Esophagus (tissue), 2 donors: Measurements from ENCODE around the gene COL4A1. TPM values are rescaled to one million over a fixed set of nuclear protein-coding genes. Genes with fewer than 3 reads are reported as not detected.

Experiments
- H3K27ac ChIP-seq, 2 donors: one replicate each; pipeline ENCODE4 v1.5.1; 2013; ENCODE audit warnings: low read depth in 2 of 2, mild to moderate bottlenecking in 2 of 2, inconsistent platforms in 1 of 2, low read length in 1 of 2, moderate library complexity in 1 of 2
- H3K27me3 ChIP-seq, 2 donors: one replicate each; pipeline ENCODE4 v1.6.1; 2013; ENCODE audit warnings: low read length in 2 of 2, control low read depth in 1 of 2, mild to moderate bottlenecking in 1 of 2; ENCODE audit not compliant: insufficient read depth in 2 of 2, control insufficient read depth in 1 of 2
- H3K36me3 ChIP-seq, 2 donors: one replicate each; pipeline ENCODE4 v1.6.1; 2013; ENCODE audit warnings: low read length in 1 of 2; ENCODE audit not compliant: control insufficient read depth in 2 of 2, insufficient read depth in 2 of 2
- H3K4me1 ChIP-seq, 2 donors: one replicate each; pipeline ENCODE4 v1.6.1; 2013; ENCODE audit warnings: low read length in 1 of 2; ENCODE audit not compliant: control insufficient read depth in 2 of 2, insufficient read depth in 2 of 2
- H3K4me3 ChIP-seq, 2 donors: one replicate each; pipeline ENCODE4 v1.5.1; 2013; ENCODE audit warnings: low read length in 2 of 2, mild to moderate bottlenecking in 2 of 2, low read depth in 1 of 2, moderate library complexity in 1 of 2
- H3K9me3 ChIP-seq, 2 donors: one replicate each; pipeline ENCODE4 v1.6.1; 2013; ENCODE audit warnings: mild to moderate bottlenecking in 2 of 2, low read depth in 1 of 2, low read length in 1 of 2, moderate library complexity in 1 of 2; ENCODE audit not compliant: control insufficient read depth in 2 of 2, insufficient read depth in 1 of 2
- WGBS, 2 donors: extraction: QIAGEN DNeasy Blood & Tissue Kit; methylation state at CpG; one replicate each; pipeline ENCODE4 v1.1.7; 2013; 5-methylcytosine and 5-hydroxymethylcytosine counted together
- polyA plus RNA-seq, 2 donors: library from polyadenylated mRNA; stranded (reverse); fragments of 200-250 nt; gene quantifications; one replicate each; pipeline ENCODE4 v1.2.3, GENCODE V29; 2013
- donor health status: healthy with polysubstance abuse.
- donor health status: Bipolar disorder and iron deficiency.

The COL4A1 gene
- polyA plus RNA-seq, 2 donors: 10.4 to 23.7 TPM

GRCh38 chr13:110176431-110176830 is 130.5 kb downstream of the COL4A1 start:
- Histone ChIP-seq H3K4me1 (no peaks in the 10 kb centered on the region), H3K27me3 (no peaks in the 10 kb centered on the region), H3K4me3 (no peak overlapping the region), H3K27ac (no peak overlapping the region), H3K36me3 (peaks cover 0 to 4% of the 10 kb centered on the region in 2 donors), H3K9me3 (peaks cover 4 to 5% of the 10 kb centered on the region in 2 donors)
- 91% methylated on average over 7 of the region's 7 CpGs for WGBS, 2 donors

GRCh38 chr13:110173247-110173818 is 133.6 kb downstream of the COL4A1 start:
- Histone ChIP-seq H3K27me3 (no peaks in the 10 kb centered on the region), H3K27ac (no peak overlapping the region), H3K4me3 (no peak overlapping the region), H3K36me3 (peaks cover 0 to 4% of the 10 kb centered on the region in 2 donors), H3K4me1 (no peaks in the 10 kb centered on the region), H3K9me3 (peaks cover 4 to 5% of the 10 kb centered on the region in 2 donors)

- H3K9me3 ChIP-seq: peaks cover 4 to 5% of the 10 kb centered on the region in 2 donors
- no peak overlapping the region for H3K4me3 ChIP-seq
- WGBS, 2 donors: 77 to 79% methylated on average over 9 of the region's 9 CpGs
- no peaks in the 10 kb centered on the region for H3K4me1 ChIP-seq
- H3K36me3 ChIP-seq: peaks cover 0 to 4% of the 10 kb centered on the region in 2 donors
- no peak overlapping the region for H3K27ac ChIP-seq
- no peaks in the 10 kb centered on the region for H3K27me3 ChIP-seq
These were observed 136.1 kb downstream of the COL4A1 start for GRCh38 chr13:110170882-110171281.

- Histone ChIP-seq H3K4me3 (no peak overlapping the region), H3K36me3 (peaks cover 0 to 4% of the 10 kb centered on the region in 2 donors), H3K4me1 (no peaks in the 10 kb centered on the region), H3K27me3 (no peaks in the 10 kb centered on the region), H3K27ac (no peak overlapping the region), H3K9me3 (peaks cover 4 to 5% of the 10 kb centered on the region in 2 donors)
- 83 to 88% methylated on average over 20 of the region's 20 CpGs for WGBS, 2 donors
These were observed 136.8 kb downstream of the COL4A1 start for GRCh38 chr13:110170020-110170790.

- Histone ChIP-seq H3K4me3 (no peak overlapping the region), H3K27ac (no peak overlapping the region), H3K9me3 (peaks cover 4 to 5% of the 10 kb centered on the region in 2 donors), H3K27me3 (no peaks in the 10 kb centered on the region), H3K4me1 (no peaks in the 10 kb centered on the region), H3K36me3 (peaks cover 0 to 4% of the 10 kb centered on the region in 2 donors)
- WGBS, 2 donors: 47 to 58% methylated on average over 4 of the region's 4 CpGs
These were observed 137.7 kb downstream of the COL4A1 start for GRCh38 chr13:110168999-110169933.

- Histone ChIP-seq H3K4me1 (no peaks in the 10 kb centered on the region), H3K27ac (no peak overlapping the region), H3K9me3 (no peaks in the 10 kb centered on the region), H3K27me3 (no peaks in the 10 kb centered on the region), H3K4me3 (no peak overlapping the region), H3K36me3 (peaks cover 0 to 3% of the 10 kb centered on the region in 2 donors)
- WGBS, 2 donors: 51 to 61% methylated on average over 4 of the region's 4 CpGs
These were observed 140.4 kb downstream of the COL4A1 start for GRCh38 chr13:110166598-110166997.

- 85 to 86% methylated on average over 8 of the region's 8 CpGs for WGBS, 2 donors
- peaks cover 0 to 3% of the 10 kb centered on the region in 2 donors for H3K36me3 ChIP-seq
- no peaks in the 10 kb centered on the region for H3K9me3 ChIP-seq
- H3K27ac ChIP-seq: no peak overlapping the region
- no peak overlapping the region for H3K4me3 ChIP-seq
- H3K4me1 ChIP-seq: no peaks in the 10 kb centered on the region
- no peaks in the 10 kb centered on the region for H3K27me3 ChIP-seq
These were observed 142.3 kb downstream of the COL4A1 start for GRCh38 chr13:110164706-110165105.

GRCh38 chr13:110162866-110163658 is 143.9 kb downstream of the COL4A1 start:
- H3K4me1 ChIP-seq: no peaks in the 10 kb centered on the region
- no peak overlapping the region for H3K27ac ChIP-seq
- H3K36me3 ChIP-seq: peaks cover 0 to 3% of the 10 kb centered on the region in 2 donors
- H3K27me3 ChIP-seq: no peaks in the 10 kb centered on the region
- WGBS, 2 donors: 72 to 73% methylated on average over 11 of the region's 11 CpGs
- H3K9me3 ChIP-seq: no peaks in the 10 kb centered on the region
- H3K4me3 ChIP-seq: no peak overlapping the region

- H3K4me3 ChIP-seq: no peak overlapping the region
- WGBS, 2 donors: 90 to 94% methylated on average over 11 of the region's 11 CpGs
- peaks cover 0 to 3% of the 10 kb centered on the region in 2 donors for H3K36me3 ChIP-seq
- H3K27ac ChIP-seq: no peak overlapping the region
- no peaks in the 10 kb centered on the region for H3K27me3 ChIP-seq
- H3K4me1 ChIP-seq: no peaks in the 10 kb centered on the region
- no peaks in the 10 kb centered on the region for H3K9me3 ChIP-seq
These were observed 144.9 kb downstream of the COL4A1 start for GRCh38 chr13:110162053-110162452.
